ENCODE results near the gene HCRT. TPM values are rescaled to one million over a fixed set of nuclear protein-coding genes. Genes with fewer than 3 reads are reported as not detected.
"Not testable (repeated sequence)": the region's sequence is repeated elsewhere in the genome, so short reads cannot be mapped to it uniquely, and the experiment has no call there.

HCRT gene, protein sequence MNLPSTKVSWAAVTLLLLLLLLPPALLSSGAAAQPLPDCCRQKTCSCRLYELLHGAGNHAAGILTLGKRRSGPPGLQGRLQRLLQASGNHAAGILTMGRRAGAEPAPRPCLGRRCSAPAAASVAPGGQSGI
- not detected for polyA plus RNA-seq (2013, experiment 1 of 2)
- not detected for polyA plus RNA-seq (2013, experiment 2 of 2)

DNA sequence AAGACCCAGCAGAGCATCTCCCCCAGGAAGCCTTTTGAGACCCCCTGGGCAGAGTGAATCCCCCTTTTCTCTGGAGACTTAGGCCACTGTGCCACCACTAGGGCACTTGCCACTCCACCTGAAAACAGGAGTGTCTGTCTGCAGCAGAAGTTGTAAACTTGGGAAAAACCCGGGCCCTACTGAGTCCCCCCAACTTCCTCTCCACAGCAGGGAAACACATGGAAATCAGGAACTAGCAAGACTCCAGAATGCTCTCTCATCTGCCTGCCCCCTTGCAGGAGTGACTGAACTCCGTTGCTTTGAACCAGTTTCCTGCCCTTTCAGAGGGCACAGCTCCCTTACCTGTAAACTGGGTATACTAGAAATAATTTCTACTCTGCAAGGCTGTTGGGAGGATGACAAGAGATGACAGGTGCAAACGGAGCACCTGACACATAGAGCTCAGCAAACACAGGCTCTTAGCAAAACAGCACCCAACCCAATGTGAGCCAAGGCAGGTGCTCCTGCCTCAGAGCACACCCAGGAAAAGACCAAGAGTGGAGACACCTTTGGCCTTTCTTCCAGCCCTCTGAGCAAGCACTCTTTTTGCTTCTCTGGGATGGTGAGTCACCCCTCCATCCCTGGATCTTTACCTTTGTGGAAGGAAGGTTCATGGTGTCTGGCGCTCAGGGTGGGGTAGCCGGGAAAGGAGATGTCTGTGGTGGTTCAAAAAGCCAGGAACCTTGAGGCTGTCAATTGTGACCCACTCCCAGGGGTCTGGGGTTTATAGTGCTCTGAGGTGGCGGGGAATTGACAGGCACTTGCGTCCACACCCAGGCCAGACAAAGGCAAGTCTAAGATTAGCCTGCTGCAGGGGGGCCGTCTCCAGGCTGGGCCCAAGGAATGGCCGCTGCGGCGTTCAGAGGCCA, at the start of gene HCRT:
Gene HCRT (minus strand): TSS at position 740 of the 908 bp plus-strand sequence. CDS start 87 bp downstream, at position 653.
- no peaks in the 10 kb centered on the region for H3K36me3 ChIP-seq (ENCODE audit: control insufficient read depth, insufficient read depth, low read length)
- no peaks in the 10 kb centered on the region for H3K9me3 ChIP-seq (ENCODE audit: control insufficient read depth, low read length)
- H3K4me3 ChIP-seq (ENCODE audit: extremely low read depth, insufficient read depth, low read length, poor library complexity, severe bottlenecking) = peak within 1 kb of the TSS; percentile 45
- no peak within 1 kb of the TSS for H3K27ac ChIP-seq (ENCODE audit: low read depth, low read length, severe bottlenecking)
- H3K4me1 ChIP-seq (ENCODE audit: control insufficient read depth, insufficient read depth, low read length, poor library complexity, severe bottlenecking) = peaks cover 9% of the 10 kb centered on the region
- WGBS, 2 experiments (ENCODE audit: insufficient coverage in 2 of 2) = 60 to 67% methylated on average over 8 to 9 of the region's 11 CpGs

DNA sequence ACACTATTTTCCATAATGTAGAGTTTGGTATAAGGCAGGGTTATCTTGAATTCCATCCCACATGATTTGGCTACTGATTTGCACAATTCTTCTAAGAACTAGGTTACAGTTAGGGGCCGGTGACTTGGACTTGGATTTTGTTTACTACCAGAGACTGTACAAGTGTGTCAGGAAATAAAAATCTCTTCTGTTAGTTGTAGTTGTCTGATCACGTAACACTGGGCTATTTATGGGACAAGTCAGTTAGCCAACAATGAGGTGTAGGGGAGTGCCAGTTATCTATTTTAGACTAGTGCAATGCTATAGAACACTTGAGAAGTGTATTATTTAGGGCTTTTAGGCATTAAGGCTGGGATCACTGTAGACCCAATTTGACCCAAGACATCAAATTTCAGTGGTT, 48.7 kb upstream of the HCRT start:
- 100% methylated on average over 2 of the region's 2 CpGs for WGBS, 2 experiments (ENCODE audit: insufficient coverage in 2 of 2)
- Histone ChIP-seq H3K27ac (ENCODE audit: low read depth, low read length, severe bottlenecking) (no peak overlapping the region), H3K4me1 (ENCODE audit: control insufficient read depth, insufficient read depth, low read length, poor library complexity, severe bottlenecking) (no peaks in the 10 kb centered on the region), H3K36me3 (ENCODE audit: control insufficient read depth, insufficient read depth, low read length) (peaks cover 3% of the 10 kb centered on the region), H3K4me3 (ENCODE audit: extremely low read depth, insufficient read depth, low read length, poor library complexity, severe bottlenecking) (no peak overlapping the region), H3K9me3 (ENCODE audit: control insufficient read depth, low read length) (no peaks in the 10 kb centered on the region)

DNA sequence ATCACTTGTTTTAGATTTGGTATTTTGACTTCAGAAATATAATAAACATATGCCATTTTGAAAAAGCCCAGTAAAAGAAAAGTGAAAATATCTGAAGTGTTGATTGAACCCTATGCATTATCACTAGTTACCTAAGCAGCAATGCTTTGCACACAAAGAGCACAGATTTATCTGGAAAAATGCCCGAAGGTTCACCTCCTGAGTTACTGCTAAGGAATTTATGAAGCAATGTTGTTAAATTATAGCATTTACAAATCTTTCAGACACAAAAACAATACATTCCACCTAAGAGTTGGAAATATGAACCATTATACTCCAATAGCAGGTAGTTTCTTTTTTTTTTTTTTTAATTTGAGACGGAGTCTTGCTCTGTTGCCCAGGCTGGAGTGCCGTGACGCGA, 47.9 kb upstream of the HCRT start:
- Histone ChIP-seq H3K9me3 (ENCODE audit: control insufficient read depth, low read length) (no peaks in the 10 kb centered on the region), H3K36me3 (ENCODE audit: control insufficient read depth, insufficient read depth, low read length) (peaks cover 3% of the 10 kb centered on the region), H3K27ac (ENCODE audit: low read depth, low read length, severe bottlenecking) (no peak overlapping the region), H3K4me1 (ENCODE audit: control insufficient read depth, insufficient read depth, low read length, poor library complexity, severe bottlenecking) (no peaks in the 10 kb centered on the region), H3K4me3 (ENCODE audit: extremely low read depth, insufficient read depth, low read length, poor library complexity, severe bottlenecking) (no peak overlapping the region)
- 94 to 100% methylated on average over 3 to 4 of the region's 5 CpGs for WGBS, 2 experiments (ENCODE audit: insufficient coverage in 2 of 2)

DNA sequence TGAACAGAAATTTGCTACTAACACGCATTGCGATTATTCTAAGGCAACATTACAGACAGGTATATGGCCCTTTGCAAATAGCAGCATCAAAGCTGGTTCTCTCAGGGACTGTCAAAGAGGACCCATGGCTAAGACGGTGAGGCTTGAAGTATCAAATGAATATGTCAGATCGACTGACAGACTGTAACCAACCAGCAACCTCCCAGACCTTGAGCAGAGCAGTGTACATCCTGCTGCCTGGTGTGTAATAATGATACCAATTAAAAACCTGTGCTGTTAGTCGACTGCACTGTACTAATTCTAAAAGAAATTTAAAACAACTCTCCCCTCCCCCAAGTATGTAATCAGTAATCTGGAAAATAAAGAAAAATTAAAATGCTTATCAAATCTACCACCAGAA, 45.0 kb upstream of the HCRT start:
- Histone ChIP-seq H3K27ac (ENCODE audit: low read depth, low read length, severe bottlenecking) (no peak overlapping the region), H3K36me3 (ENCODE audit: control insufficient read depth, insufficient read depth, low read length) (peaks cover 12% of the 10 kb centered on the region), H3K4me1 (ENCODE audit: control insufficient read depth, insufficient read depth, low read length, poor library complexity, severe bottlenecking) (peaks cover 3% of the 10 kb centered on the region), H3K4me3 (ENCODE audit: extremely low read depth, insufficient read depth, low read length, poor library complexity, severe bottlenecking) (no peak overlapping the region), H3K9me3 (ENCODE audit: control insufficient read depth, low read length) (no peaks in the 10 kb centered on the region)
- WGBS, 2 experiments (ENCODE audit: insufficient coverage in 2 of 2) = 93 to 95% methylated on average over 2 to 4 of the region's 5 CpGs

DNA sequence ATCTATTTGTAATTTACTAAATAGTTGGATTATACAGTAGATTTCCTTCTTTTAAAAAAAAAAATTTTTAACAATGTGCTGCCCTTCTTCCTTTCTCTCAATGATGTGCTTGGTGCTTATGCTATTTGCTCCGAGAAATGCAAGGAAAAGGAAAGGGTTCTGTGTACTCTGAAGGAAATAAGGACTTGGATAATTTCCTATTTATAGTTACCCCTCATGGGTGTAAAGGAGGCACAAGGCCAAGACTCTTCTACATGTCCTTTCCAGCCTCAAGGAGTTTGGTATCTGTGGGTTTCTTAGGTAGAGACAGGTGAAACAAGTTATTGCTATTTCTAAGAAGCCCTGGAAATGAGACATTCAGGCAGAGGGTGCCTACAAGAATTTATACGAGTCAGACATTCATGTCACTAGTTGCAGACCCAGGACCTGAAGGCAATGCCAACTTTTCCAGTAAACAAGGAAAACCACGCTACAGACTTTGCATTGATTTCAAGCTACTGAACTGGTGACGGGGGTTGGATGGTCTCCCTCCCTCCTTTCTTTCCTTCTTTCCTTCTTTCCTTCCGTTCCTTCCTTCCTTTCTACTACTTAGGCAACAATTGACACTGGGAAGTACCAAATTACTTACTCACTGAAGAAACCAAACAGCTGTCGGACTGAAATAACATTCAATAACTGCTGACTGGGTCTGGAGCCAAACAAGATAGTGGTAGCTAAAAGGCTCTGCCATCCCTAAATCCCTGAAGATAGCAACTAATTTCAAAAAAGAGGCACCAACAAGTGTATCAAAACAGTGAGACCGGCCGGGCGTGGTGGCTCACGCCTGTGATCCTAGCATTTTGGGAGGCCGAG, 42.8 kb upstream of the HCRT start:
- Histone ChIP-seq H3K4me1 (ENCODE audit: control insufficient read depth, insufficient read depth, low read length, poor library complexity, severe bottlenecking) (peaks cover 3% of the 10 kb centered on the region), H3K27ac (ENCODE audit: low read depth, low read length, severe bottlenecking) (no peak overlapping the region), H3K4me3 (ENCODE audit: extremely low read depth, insufficient read depth, low read length, poor library complexity, severe bottlenecking) (no peak overlapping the region), H3K36me3 (ENCODE audit: control insufficient read depth, insufficient read depth, low read length) (peaks cover 28% of the 10 kb centered on the region), H3K9me3 (ENCODE audit: control insufficient read depth, low read length) (no peaks in the 10 kb centered on the region)
- 90 to 94% methylated on average over 8 to 10 of the region's 11 CpGs for whole genome bisulfite sequencing, 2 experiments (ENCODE audit: insufficient coverage in 2 of 2)

DNA sequence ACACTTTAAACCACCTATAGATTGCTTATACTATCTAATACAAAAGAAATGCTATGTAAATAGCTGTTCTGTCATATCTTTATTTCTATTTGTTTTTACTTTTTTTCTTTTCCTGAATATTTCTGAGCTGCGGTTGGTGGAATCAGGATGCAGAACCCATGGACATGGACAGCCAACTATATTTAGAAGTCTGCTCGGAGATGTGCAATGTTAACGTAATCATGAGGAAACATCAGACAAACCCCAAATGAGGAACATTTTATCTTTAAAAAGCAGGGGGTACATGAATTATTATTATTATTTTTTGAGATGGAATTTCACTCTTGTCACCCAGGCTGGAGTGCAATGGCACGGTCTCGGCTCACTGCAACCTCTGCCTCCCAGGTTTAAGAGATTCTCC, 40.4 kb upstream of the HCRT start:
- Histone ChIP-seq H3K9me3 (ENCODE audit: control insufficient read depth, low read length) (no peaks in the 10 kb centered on the region), H3K4me3 (ENCODE audit: extremely low read depth, insufficient read depth, low read length, poor library complexity, severe bottlenecking) (no peak overlapping the region), H3K4me1 (ENCODE audit: control insufficient read depth, insufficient read depth, low read length, poor library complexity, severe bottlenecking) (peaks cover 3% of the 10 kb centered on the region), H3K36me3 (ENCODE audit: control insufficient read depth, insufficient read depth, low read length) (peaks cover 42% of the 10 kb centered on the region), H3K27ac (ENCODE audit: low read depth, low read length, severe bottlenecking) (no peak overlapping the region)
- 90 to 93% methylated on average over 2 to 4 of the region's 5 CpGs for WGBS, 2 experiments (ENCODE audit: insufficient coverage in 2 of 2)

DNA sequence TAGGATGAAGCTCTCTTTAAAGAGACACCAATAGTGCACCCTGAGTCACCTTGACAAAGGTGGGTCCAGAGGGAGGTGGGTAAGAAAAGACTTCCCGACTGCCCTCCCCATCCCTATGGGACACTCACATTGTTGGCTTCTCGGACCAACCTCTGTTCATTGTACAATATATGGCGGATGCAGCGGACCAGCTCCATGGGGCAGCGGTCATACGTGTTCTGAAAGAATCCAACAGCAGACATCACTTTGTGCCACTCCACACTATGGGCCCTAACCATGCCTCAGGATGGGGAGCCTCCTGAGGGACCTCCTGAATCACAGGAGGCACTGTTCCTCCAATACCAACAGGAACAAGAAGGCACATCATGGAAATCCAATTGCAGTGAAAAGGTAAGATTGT, 39.4 kb upstream of the HCRT start:
- Histone ChIP-seq H3K36me3 (ENCODE audit: control insufficient read depth, insufficient read depth, low read length) (peaks cover 42% of the 10 kb centered on the region), H3K4me1 (ENCODE audit: control insufficient read depth, insufficient read depth, low read length, poor library complexity, severe bottlenecking) (peaks cover 3% of the 10 kb centered on the region), H3K27ac (ENCODE audit: low read depth, low read length, severe bottlenecking) (no peak overlapping the region), H3K9me3 (ENCODE audit: control insufficient read depth, low read length) (no peaks in the 10 kb centered on the region), H3K4me3 (ENCODE audit: extremely low read depth, insufficient read depth, low read length, poor library complexity, severe bottlenecking) (no peak overlapping the region)
- WGBS, 2 experiments (ENCODE audit: insufficient coverage in 2 of 2) = 90 to 100% methylated on average over 6 of the region's 6 CpGs

DNA sequence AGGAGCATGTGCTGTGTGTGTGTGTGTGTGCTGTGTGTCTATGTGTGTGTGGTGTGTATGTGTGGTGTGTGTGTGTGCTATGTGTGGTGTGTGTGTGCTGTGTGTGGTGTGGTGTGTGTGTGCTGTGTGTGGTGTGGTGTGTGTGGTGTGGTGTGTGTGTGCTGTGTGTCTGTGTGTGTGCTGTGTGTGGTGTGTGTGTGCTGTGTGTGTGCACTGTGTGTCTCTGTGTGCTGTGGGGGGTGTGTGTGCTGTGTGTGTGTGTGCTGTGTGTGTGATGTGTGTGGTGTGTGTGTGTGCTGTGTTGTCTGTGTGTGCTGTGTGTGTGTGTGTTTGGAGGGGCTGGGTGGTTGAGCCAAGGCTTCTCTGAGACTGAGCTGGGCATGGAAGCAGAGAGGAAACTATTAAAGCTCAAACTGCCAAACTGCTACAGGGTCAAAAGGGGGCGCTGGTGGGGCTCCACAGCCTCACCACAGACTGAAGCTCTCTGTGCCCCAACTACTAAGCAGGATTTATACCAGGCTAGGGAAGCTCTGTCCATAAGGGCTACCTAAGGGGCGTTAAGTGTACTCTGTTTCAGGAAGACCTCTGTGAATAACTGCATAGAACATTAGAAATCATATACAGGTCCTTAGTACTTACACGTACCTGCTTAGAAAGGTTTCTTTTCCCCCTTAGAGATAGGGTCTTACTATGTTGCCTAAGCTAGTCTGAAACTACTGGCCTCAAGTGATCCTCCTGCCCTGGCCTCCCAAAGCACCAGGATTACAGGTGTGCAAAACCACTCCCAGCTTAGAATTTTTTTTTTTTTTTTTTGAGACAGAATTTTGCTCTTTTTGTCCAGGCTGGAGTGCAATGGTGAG, 36.9 kb upstream of the HCRT start:
- WGBS, 2 experiments (ENCODE audit: insufficient coverage in 2 of 2) = 53 to 86% methylated on average over 1 to 3 of the region's 3 CpGs
- Histone ChIP-seq H3K4me1 (ENCODE audit: control insufficient read depth, insufficient read depth, low read length, poor library complexity, severe bottlenecking) (no peaks in the 10 kb centered on the region), H3K27ac (ENCODE audit: low read depth, low read length, severe bottlenecking) (no peak overlapping the region), H3K9me3 (ENCODE audit: control insufficient read depth, low read length) (no peaks in the 10 kb centered on the region), H3K36me3 (ENCODE audit: control insufficient read depth, insufficient read depth, low read length) (peaks cover 47% of the 10 kb centered on the region), H3K4me3 (ENCODE audit: extremely low read depth, insufficient read depth, low read length, poor library complexity, severe bottlenecking) (no peak overlapping the region)

DNA sequence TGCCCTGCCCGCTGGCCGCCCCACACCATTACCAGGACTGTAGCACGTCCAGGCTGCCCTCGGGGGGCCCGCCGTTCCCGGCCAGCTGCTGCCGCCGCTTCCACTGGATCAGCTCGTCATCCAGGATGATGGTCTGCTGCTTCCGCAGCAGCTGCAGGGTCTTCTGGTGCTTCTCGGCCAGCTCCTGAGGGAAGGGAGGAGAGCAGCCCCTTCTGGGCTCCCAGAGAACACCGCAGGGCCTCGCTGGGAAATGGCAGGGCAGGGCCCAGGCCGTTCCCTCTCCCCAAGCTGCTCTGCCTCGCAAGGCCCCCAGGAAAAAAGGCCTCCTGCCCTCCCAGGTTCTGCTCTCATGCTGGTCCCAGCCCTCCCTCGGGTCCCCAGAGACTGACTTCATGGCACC, 34.0 kb upstream of the HCRT start:
- H3K27ac ChIP-seq (ENCODE audit: low read depth, low read length, severe bottlenecking); H3K9me3 ChIP-seq (ENCODE audit: control insufficient read depth, low read length); H3K4me3 ChIP-seq (ENCODE audit: extremely low read depth, insufficient read depth, low read length, poor library complexity, severe bottlenecking); H3K4me1 ChIP-seq (ENCODE audit: control insufficient read depth, insufficient read depth, low read length, poor library complexity, severe bottlenecking): not testable (repeated sequence)
- H3K36me3 ChIP-seq (ENCODE audit: control insufficient read depth, insufficient read depth, low read length) = peaks cover 58% of the 10 kb centered on the region
- no CpG with 5 or more reads among the region's 17 CpGs for WGBS, 2 experiments (ENCODE audit: insufficient coverage in 2 of 2)

DNA sequence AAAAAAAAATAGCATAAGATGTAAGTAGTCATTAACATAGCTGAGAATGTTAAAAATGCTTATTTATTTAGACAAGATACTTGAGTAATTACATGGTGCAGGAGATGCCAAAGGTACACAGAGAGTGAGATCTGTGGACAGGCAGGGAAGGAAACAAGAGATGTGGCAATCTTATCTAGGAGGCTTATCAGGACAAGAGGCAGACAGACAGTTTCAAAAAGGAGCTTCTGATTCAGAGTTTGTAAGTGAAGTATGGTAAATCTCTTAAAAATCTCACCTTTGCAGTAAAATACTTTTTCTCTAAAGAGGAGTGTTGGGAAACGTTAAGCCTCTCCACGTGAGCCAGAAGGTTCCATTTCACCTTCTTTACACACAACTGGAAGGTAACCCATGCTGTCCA, 28.9 kb upstream of the HCRT start:
- Histone ChIP-seq H3K36me3 (ENCODE audit: control insufficient read depth, insufficient read depth, low read length) (peaks cover 80% of the 10 kb centered on the region), H3K4me1 (ENCODE audit: control insufficient read depth, insufficient read depth, low read length, poor library complexity, severe bottlenecking) (no peaks in the 10 kb centered on the region), H3K4me3 (ENCODE audit: extremely low read depth, insufficient read depth, low read length, poor library complexity, severe bottlenecking) (no peak overlapping the region), H3K27ac (ENCODE audit: low read depth, low read length, severe bottlenecking) (no peak overlapping the region), H3K9me3 (ENCODE audit: control insufficient read depth, low read length) (no peaks in the 10 kb centered on the region)
- 100% methylated on average over 1 of the region's 2 CpGs; no CpG with 5 or more reads in 1 of the 2 experiments for WGBS, 2 experiments (ENCODE audit: insufficient coverage in 2 of 2)
